HEK293 (cell line): ENCODE measurements around the gene RAB28.

ENCODE experiments used
- CTCF ChIA-PET: fragments of 350-600 bp; formaldehyde crosslinking; extraction: SDS; loops from one replicate; lab custom pipeline; 2021; ENCODE audit warnings: antibody characterized with exemption; lab: Yijun Ruan, JAX
- POLR2A ChIA-PET: fragments of 300-600 bp; formaldehyde crosslinking; extraction: SDS; loops from one replicate; lab custom pipeline; 2020; ENCODE audit warnings: antibody characterized with exemption, inconsistent platforms; lab: Yijun Ruan, JAX
- H3K27ac ChIP-seq: fragments of 200-500 bp; sonication (Bioruptor generic); 2 replicates; pipeline ENCODE4 v1.5.1; 2014; ENCODE audit warnings: low read depth, low read length, control low read depth, inconsistent platforms; ENCODE audit errors: extremely low read depth
- H3K36me3 ChIP-seq, 2 experiments: fragments of 200-500 bp in 1 of 2; sonication (Bioruptor generic) in 1 of 2; 1 replicate in 1 of 2; 2 replicates in 1 of 2; pipeline ENCODE4 v1.5.1; 2014 to 2017; ENCODE audit warnings: inconsistent platforms in 2 of 2, low read length in 2 of 2; ENCODE audit not compliant: control insufficient read depth in 2 of 2, insufficient read depth in 1 of 2
- H3K4me1 ChIP-seq: fragments of 200-500 bp; sonication (Bioruptor generic); 2 replicates; pipeline ENCODE4 v1.5.1; 2014; ENCODE audit warnings: mild to moderate bottlenecking, low read length, inconsistent platforms; ENCODE audit not compliant: control insufficient read depth, insufficient read depth
- H3K4me3 ChIP-seq: 2 replicates; pipeline ENCODE4 v1.5.1; 2011; ENCODE audit warnings: low read depth, mild to moderate bottlenecking, control low read depth, low read length, moderate library complexity
- H3K9me3 ChIP-seq: fragments of 200-500 bp; sonication (Bioruptor generic); 2 replicates; pipeline ENCODE4 v1.5.1; 2014; ENCODE audit warnings: low read depth, low read length, inconsistent platforms; ENCODE audit not compliant: control insufficient read depth, insufficient read depth
- EGR2 ChIP-seq: fragments of 450-650 bp; formaldehyde crosslinking; IDR thresholded peaks from 2 replicates; pipeline ENCODE4 v1.5.1; 2016; ENCODE audit warnings: low read depth, missing biosample characterization, missing genetic modification characterization
- GLIS2 ChIP-seq: fragments of 450-650 bp; formaldehyde crosslinking; IDR thresholded peaks from 2 replicates; pipeline ENCODE4 v1.5.1; 2016; ENCODE audit warnings: missing biosample characterization, missing genetic modification characterization
- MYNN ChIP-seq: fragments of 450-650 bp; formaldehyde crosslinking; IDR thresholded peaks from 2 replicates; pipeline ENCODE4 v1.5.1; 2016; ENCODE audit warnings: missing biosample characterization, missing genetic modification characterization, borderline replicate concordance
- PRDM10 ChIP-seq: fragments of 450-650 bp; formaldehyde crosslinking; IDR thresholded peaks from 2 replicates; pipeline ENCODE4 v1.5.1; 2016; ENCODE audit warnings: missing biosample characterization, missing genetic modification characterization
- SP2 ChIP-seq: fragments of 450-650 bp; formaldehyde crosslinking; IDR thresholded peaks from 2 replicates; pipeline ENCODE4 v1.5.1; 2016; ENCODE audit warnings: missing biosample characterization, missing genetic modification characterization
- YY1 ChIP-seq: fragments of 450-650 bp; formaldehyde crosslinking; IDR thresholded peaks from 2 replicates; pipeline ENCODE4 v1.5.1; 2018; ENCODE audit warnings: missing biosample characterization, missing genetic modification characterization
- YY2 ChIP-seq: fragments of 450-650 bp; formaldehyde crosslinking; IDR thresholded peaks from 2 replicates; pipeline ENCODE4 v1.5.1; 2016; ENCODE audit warnings: missing biosample characterization, missing genetic modification characterization
- ZNF114 ChIP-seq: fragments of 450-650 bp; formaldehyde crosslinking; IDR thresholded peaks from 2 replicates; pipeline ENCODE4 v1.5.0; 2017; ENCODE audit warnings: missing biosample characterization, missing genetic modification characterization
- ZNF121 ChIP-seq: fragments of 450-650 bp; formaldehyde crosslinking; IDR thresholded peaks from 2 replicates; pipeline ENCODE4 v1.5.1; 2016; ENCODE audit warnings: missing biosample characterization, missing genetic modification characterization
- ZNF26 ChIP-seq: fragments of 450-650 bp; formaldehyde crosslinking; IDR thresholded peaks from 2 replicates; pipeline ENCODE4 v1.5.1; 2016; ENCODE audit warnings: missing biosample characterization, missing genetic modification characterization
- ZNF280D ChIP-seq: fragments of 450-650 bp; formaldehyde crosslinking; IDR thresholded peaks from 2 replicates; pipeline ENCODE4 v1.5.1; 2016; ENCODE audit warnings: missing biosample characterization, missing genetic modification characterization
- ZNF302 ChIP-seq: fragments of 450-650 bp; formaldehyde crosslinking; IDR thresholded peaks from 2 replicates; pipeline ENCODE4 v1.5.1; 2016; ENCODE audit warnings: missing biosample characterization, missing genetic modification characterization, low read depth
- ZNF549 ChIP-seq: fragments of 450-650 bp; IDR thresholded peaks from 2 replicates; pipeline ENCODE4 v1.5.1; 2018; ENCODE audit warnings: missing biosample characterization, missing genetic modification characterization, mild to moderate bottlenecking, inconsistent platforms, moderate library complexity
- ZNF561 ChIP-seq: fragments of 450-650 bp; IDR thresholded peaks from 2 replicates; pipeline ENCODE4 v1.5.1; 2018; ENCODE audit warnings: missing biosample characterization, missing genetic modification characterization, borderline replicate concordance
- ZNF776 ChIP-seq: fragments of 450-650 bp; formaldehyde crosslinking; IDR thresholded peaks from 2 replicates; pipeline ENCODE4 v1.5.0; 2017; ENCODE audit warnings: missing biosample characterization, missing genetic modification characterization, borderline replicate concordance
- ZNF777 ChIP-seq: fragments of 450-650 bp; formaldehyde crosslinking; IDR thresholded peaks from 2 replicates; pipeline ENCODE4 v1.5.1; 2017; ENCODE audit warnings: missing biosample characterization, missing genetic modification characterization, borderline replicate concordance
- ZNF843 ChIP-seq: fragments of 450-650 bp; formaldehyde crosslinking; IDR thresholded peaks from 2 replicates; pipeline ENCODE4 v1.5.1; 2016; ENCODE audit warnings: missing biosample characterization, missing genetic modification characterization

The RAB28 gene

GRCh38 chr4:13464543-13464942, 19.6 kb downstream of the RAB28 start:
- Histone ChIP-seq H3K4me3 (no peak overlapping the region), H3K27ac (no peak overlapping the region), H3K9me3 (no peaks in the 10 kb centered on the region), H3K36me3 (peaks cover 0 to 4% of the 10 kb centered on the region in 2 experiments; a peak in 1 of 3 replicates), H3K4me1 (no peaks in the 10 kb centered on the region)
- ChIA-PET POLR2A (no interaction called here), CTCF (interaction anchor here (0.7 kb wide), 1 partner anchor 1835 kb away, joined by 7 read pairs; no protein-coding TSS in a partner anchor)
- TF ChIP-seq YY1 (tag by site-specific recombination), result no peak
- TF ChIP-seq ZNF843 (tag by site-specific recombination), result no peak
- no peak for TF ChIP-seq ZNF549 (tag by site-specific recombination)
- no peak for TF ChIP-seq ZNF302
- no peak for TF ChIP-seq EGR2 (tag by site-specific recombination)
- no peak for TF ChIP-seq MYNN

- CTCF ChIA-PET, result no interaction called here
- Histone ChIP-seq H3K36me3 (peaks cover 0 to 10% of the 10 kb centered on the region in 2 experiments; a peak in 1 of 3 replicates), H3K27ac (no peak overlapping the region), H3K9me3 (no peaks in the 10 kb centered on the region), H3K4me1 (no peaks in the 10 kb centered on the region), H3K4me3 (no peak overlapping the region)
- TF ChIP-seq GLIS2 (tag by site-specific recombination) (no peak), ZNF121 (tag by site-specific recombination) (no peak), ZNF280D (no peak), ZNF777 (tag by site-specific recombination) (no peak), ZNF776 (tag by site-specific recombination) (no peak)
- POLR2A ChIA-PET, result no interaction called here
These were observed 22.8 kb downstream of the RAB28 start for GRCh38 chr4:13461191-13461905.

GRCh38 chr4:13455411-13455810, 28.7 kb downstream of the RAB28 start:
- no peaks in the 10 kb centered on the region for H3K9me3 ChIP-seq
- no peak overlapping the region for H3K27ac ChIP-seq
- no peak for TF ChIP-seq ZNF549 (tag by site-specific recombination)
- no peak for TF ChIP-seq ZNF26 (tag by site-specific recombination)
- TF ChIP-seq SP2 (tag by site-specific recombination), result no peak
- no peak for TF ChIP-seq ZNF561 (tag by site-specific recombination)
- no peak for TF ChIP-seq YY2 (tag by site-specific recombination)
- TF ChIP-seq ZNF114 (tag by site-specific recombination), result no peak
- TF ChIP-seq PRDM10 (tag by site-specific recombination), result no peak
- peaks cover 0 to 24% of the 10 kb centered on the region in 2 experiments; a peak in 1 of 3 replicates for H3K36me3 ChIP-seq
- H3K4me1 ChIP-seq, result no peaks in the 10 kb centered on the region
- no peak overlapping the region for H3K4me3 ChIP-seq
- ChIA-PET CTCF (interaction anchor here (0.6 kb wide), 1 partner anchor 93 kb away, joined by 3 read pairs; no protein-coding TSS in a partner anchor), POLR2A (no interaction called here)
